ENCODE results near the gene ERMAP.

DNA sequence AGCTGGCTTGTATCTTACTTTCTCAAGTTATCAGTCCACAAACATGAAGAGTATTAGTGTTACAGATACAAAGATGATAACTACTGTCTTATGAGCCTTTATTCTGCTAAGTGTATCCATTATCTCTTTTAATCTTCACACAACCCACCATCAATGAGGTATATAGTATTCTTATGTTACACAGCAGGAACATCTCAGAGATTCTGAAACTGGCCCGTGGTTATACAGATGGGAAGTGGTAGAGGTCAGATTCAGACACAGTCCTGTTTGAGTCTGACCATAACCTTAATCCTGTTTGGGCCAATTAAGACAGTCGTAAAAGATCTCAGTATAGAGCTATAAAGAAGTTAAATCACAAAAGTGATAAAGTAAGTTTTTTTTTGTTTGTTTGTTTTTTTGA is 37.2 kb upstream of the ERMAP start:
- TF ChIP-seq, protein P1, sequence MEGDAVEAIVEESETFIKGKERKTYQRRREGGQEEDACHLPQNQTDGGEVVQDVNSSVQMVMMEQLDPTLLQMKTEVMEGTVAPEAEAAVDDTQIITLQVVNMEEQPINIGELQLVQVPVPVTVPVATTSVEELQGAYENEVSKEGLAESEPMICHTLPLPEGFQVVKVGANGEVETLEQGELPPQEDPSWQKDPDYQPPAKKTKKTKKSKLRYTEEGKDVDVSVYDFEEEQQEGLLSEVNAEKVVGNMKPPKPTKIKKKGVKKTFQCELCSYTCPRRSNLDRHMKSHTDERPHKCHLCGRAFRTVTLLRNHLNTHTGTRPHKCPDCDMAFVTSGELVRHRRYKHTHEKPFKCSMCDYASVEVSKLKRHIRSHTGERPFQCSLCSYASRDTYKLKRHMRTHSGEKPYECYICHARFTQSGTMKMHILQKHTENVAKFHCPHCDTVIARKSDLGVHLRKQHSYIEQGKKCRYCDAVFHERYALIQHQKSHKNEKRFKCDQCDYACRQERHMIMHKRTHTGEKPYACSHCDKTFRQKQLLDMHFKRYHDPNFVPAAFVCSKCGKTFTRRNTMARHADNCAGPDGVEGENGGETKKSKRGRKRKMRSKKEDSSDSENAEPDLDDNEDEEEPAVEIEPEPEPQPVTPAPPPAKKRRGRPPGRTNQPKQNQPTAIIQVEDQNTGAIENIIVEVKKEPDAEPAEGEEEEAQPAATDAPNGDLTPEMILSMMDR (IDR thresholded peaks at IDR 0.05), result no peak
- TF ChIP-seq POLR2A (IDR thresholded peaks at IDR 0.05), result no peak

Measured in thyroid gland (tissue), 4 donors.